Stimulated activated CD4-positive, alpha-beta T cell treated with anti-CD3 and anti-CD28 coated beads, Interleukin-12 subunit alpha, Interleukin-12 subunit beta, amount 100 ng/mL, for 24 hours (primary cell): ENCODE results near the gene APOB.

ENCODE experiments used
- DNase-seq, 2 experiments: peaks; one replicate each; pipeline ENCODE4 v3.0.0-alpha.2; 2020; ENCODE audit warnings: low read depth in 2 of 2

The APOB gene

DNA sequence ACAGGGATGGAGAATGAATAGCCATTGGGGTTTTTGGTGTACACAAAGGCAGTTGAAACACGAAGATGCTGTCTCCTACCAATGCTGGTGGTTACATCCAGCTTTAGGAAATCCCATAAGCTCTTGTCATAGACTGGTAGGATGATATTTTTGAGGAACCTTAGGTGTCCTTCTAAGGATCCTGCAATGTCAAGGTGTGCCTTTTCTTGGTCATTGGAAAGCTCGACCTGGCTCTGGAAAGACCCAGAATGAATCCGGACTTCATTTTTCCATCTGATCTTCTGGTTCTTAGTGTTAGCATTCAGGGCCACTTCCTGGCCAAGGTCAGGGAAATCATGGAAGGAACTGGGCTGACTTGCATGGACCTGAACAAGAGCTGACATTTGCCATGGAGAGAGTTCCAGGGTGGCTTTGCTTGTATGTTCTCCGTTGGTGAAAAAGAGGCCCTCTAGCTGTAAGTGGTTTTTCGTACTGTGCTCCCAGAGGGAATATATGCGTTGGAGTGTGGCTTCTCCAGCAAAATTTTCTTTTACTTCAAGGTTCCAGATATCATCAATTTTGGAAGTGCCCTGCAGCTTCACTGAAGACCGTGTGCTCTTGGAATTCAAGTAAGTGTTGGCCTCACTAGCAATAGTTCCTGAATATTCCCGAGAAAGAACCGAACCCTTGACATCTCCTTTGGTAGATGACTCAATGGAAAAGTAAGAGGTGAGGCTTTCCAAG is 38.0 kb downstream of the APOB start:
- DNase-seq, result no peak

DNA sequence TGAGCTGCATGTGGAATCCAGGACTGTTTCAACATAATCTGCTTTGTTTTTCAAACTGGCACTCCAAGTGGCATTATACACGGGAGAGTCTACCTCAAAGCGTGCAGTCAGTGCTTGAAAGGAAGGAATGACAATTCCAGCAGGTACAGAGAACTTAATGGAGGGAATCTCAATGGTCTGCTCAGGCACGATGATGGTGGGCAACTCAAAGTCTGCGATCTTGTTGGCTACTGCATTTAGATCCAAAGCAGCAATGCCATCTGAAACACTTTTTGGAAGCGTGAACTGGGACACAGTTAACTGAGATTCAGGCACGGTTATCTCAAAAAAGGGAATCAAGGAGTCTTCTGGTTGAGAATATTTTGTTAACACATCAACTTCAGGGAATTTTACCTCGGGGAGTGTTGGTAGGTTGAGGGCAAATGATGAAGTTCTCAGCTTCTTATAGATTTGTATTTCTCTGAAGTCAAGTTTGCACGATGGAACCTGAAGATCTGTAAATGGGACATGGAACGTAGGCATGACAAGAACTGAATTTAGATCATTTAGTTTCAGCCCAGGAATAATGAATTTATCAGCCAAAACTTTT is 38.7 kb downstream of the APOB start:
- no peak for DNase-seq

DNA sequence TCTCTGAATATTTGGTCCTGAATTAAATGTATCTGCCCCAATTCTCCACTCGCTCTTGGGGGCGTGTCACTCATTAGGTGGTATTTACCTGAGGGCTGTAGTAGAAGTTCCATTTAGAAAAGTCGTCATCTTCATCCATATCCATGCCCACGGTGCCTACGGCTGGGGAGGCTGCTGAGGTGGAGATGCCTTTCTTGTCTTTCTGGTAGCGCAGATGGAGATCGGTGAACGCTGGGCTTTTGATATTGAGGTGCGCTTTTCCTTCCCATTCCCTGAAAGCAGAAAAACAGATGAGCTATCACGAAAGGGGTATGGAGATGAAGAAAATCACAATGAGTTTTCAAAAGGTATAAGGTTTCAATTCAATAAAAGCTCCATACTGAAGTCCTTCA is 39.7 kb downstream of the APOB start:
- no peak for DNase-seq

DNA sequence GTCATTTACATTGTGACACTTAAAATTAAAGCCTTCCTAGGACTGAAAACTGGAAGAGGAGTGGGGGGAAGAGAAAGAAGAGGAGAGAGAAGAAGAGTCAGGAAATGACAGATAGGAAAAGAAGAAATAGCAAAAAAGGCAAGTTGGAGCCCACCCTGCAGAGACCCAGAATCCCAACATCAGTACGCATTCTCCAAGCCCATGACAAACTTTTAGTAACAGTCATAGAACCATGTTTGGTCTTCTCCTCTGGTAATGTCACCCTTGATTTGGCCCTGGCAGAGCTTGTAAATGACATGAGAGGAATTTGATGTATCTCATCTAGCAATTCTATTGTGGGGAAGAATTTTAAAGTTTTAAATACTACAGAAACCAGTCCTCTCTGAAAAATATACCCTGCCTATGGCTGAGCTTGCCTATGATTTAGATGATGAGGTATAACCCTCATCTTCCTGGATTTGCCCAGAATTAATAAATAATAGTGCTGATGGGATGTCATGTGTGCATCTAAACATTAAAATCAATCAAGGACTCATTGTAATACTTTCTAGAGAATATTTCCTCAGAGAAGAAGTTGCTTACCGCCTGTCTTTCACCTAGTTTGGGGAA is 40.2 kb downstream of the APOB start:
- DNase-seq, result no peak

DNA sequence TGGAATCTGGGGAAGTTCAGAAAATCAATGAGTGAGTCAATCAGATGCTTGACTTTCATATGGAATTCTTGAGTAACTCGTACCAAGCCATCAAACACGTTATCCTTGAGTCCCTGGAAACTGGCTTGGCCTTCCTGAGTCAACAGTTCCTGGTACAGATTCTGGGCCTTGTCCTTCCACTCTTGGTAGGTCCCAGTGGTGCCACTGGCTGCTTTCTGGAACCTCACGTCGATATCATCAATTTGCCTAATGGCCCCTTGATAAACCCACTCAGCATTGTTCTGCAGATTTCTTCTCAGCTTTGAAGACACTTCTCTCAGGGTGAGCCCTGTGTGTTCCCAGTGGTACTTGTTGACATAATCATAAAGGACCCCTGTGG is 41.1 kb downstream of the APOB start:
- no peak for DNase-seq

DNA sequence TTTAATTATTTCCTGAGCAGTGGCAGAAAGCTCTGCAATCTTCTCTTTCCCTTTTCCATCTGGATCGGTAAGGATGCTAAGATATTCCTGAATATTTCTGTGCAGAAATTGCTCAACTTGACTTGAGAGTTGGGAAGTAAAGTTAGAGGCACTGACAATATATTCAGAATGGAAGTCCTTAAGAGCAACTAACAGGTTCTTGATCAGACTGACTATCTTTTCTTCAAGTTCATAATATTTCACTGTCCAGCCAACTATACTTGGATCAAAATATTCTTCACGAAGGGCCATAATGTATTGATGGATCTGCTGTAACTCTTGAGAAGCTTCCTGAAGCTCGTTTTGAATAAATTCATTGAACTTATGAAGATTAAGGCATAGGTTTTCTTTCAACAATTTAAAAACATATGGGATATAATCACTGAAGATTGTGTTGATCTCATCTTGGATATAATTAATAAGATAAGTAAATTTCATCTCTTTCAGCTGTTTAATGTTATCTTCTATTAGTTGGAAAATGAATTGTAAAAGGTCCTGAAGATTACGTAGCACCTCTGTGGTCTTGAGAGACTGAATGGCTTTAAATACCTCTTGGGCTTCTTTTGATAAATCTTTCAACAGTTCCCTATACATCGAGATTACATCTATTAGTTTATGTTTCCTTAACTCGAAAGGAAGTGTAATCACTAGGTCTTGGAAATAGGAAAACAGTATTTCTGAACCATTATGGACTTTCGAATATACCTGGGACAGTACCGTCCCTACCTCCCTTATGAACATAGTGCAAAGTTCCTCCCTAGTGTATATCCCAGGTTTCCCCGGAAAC is 41.7 kb downstream of the APOB start:
- no peak for DNase-seq

DNA sequence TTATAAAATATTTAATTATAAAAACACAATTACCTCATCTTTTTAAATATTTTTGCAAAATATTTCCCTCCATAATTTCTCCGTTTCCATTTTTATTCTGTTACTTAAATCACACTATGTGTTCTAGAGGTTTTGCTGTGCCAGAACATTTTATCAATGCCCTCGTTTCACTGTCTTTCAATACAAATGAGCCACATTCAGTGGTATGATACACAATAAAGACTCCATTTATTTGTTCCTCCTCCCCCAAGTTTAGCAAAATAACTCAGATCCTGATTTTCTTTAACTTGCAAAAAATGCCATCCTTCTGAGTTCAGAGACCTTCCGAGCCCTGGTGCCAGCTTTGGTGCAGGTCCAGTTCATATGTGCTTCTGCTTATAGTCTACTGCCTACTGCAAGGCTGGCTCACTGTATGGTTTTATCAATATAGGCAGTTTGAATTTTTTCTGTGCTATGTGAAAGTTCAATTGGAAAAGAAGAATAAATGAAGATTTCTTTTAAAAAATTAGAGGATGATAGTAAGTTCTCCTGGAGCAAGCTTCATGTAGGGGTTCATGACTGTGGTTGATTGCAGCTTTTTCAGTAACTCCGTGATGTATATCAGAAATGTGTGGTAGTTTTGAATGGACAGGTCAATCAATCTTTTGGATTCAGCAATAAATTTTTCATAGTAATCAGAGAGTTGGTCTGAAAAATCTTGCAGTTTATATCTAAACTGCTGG is 42.5 kb downstream of the APOB start:
- DNase-seq, result no peak

DNA sequence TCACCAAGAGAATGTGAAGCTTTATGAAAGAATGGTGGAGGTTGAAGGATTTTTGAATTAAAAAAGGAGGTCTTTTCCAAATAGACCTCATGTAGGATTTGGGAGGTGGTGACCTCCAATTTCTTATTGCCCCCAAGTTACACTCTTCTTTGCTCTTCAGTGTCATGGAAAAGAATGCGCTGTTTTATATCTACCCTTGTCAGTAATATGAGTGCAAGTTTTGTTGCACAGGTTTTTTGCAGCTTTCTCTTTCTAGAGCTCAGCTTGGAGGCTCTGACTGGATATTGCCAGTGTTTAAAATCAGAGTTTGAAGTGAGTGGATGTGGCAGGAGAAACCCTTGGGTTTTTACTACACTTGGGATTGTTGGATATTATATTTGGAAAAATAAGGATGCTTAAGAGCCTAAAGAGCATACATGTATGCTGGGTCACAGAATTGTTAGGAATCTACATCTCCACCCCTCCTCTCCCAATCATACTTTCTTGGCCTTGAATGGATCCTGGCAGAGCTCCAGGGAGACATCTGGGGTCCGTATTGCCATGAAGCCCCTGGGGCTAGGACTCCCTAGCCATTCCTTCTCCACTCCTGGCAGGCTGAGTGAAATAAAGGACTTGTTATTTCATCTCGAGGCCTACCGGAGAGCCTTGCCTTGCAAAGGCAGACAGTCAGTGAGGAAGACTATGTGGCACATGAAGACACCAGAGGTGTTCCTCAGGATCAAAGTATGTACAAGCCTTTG is 43.8 kb downstream of the APOB start:
- DNase-seq, result no peak

DNA sequence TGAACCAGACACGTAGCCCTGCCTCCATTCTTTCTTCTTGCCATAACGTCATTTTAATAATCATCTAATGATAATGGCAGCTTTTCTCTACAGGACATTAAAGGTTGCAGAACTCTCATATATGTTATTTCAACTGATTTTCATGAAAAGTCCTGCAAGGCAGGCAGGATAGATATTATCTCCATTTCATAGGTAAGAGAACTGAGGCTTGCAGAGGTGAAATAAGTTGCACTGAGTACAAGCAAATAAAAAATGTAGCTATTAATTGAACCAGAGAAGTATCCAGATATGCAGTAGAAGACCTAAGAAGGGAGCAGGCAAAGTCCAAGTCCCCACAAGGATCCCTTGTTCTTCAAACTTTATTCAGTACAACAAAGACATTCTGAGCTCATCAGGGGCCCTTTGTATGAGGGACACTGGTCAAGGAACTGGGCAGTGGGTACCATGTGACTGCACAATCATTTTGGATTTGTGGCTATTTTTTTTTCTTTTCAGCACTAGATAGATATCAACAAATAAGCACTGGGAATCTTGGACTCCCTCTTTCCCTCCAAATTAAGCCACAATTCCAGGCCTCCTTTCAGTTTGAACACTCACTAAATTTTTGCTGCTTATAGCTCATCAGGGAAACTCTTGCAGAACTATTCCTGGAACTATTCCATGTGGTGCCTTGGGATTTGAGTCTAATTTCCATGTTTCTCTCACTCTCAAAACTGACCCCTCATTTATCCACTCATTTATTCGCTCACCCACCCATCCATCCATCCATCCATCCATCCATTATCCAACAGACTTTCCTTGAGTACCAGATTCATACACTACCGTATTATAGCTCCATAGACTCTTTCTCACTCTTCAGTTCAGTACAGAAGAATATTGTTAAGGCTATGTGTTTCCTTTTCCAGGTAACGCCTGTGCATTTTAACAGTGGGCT is 44.6 kb downstream of the APOB start:
- no peak for DNase-seq

DNA sequence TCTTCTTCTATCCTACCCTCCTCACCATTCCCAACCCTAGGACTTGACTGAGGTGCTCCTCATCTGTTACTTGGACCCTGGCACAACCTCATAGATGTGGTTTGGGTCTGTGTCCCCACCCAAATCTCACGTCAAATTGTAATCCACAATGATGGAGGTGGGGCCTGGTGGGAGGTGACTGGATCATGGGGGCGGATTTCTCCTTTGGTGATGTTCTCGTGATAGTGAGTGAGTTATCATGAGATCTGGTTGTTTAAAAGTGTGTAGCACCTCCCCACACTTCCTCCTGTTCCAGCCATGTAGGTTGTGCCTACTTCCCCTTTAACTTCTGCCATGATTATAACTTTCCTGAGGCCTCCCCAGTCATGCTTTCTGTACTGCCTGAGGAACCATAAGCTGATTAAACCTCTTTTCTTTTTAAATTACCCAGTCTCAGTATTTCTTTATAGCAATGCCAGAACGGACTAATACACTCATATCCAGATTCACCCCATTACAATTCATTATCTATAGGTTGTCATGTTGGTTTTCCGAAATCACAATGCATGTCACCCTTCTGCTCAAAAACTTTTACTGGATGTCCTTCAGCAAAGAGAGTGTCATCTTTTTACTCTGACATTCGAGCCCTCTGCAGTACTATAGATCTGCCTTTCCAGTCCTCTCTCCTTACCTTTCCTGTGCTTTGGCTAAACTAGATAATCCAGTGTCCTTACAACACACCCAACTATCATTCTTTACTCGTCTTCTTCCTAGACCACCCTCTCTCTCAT is 45.7 kb downstream of the APOB start:
- no peak for DNase-seq

DNA sequence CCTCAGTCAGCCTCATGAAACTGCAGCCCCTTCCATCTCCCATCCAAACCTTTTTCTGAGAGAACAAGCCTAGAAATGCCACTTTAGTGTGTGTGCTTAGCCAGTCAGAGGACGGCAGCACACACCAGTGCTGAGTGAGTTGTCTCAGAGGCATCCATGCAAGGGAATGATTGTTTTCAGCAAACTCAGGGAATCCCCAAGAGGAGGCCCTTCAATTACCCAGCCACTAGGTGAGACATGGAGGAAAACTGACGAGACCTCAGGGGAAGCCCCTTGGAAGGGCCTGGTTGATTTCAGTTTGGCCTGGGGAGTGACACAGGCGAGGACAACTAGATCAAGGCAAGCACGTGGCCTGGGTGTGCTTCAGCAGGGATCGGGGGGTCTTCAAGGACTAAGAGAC is 49.7 kb downstream of the APOB start:
- DNase-seq, result no peak

DNA sequence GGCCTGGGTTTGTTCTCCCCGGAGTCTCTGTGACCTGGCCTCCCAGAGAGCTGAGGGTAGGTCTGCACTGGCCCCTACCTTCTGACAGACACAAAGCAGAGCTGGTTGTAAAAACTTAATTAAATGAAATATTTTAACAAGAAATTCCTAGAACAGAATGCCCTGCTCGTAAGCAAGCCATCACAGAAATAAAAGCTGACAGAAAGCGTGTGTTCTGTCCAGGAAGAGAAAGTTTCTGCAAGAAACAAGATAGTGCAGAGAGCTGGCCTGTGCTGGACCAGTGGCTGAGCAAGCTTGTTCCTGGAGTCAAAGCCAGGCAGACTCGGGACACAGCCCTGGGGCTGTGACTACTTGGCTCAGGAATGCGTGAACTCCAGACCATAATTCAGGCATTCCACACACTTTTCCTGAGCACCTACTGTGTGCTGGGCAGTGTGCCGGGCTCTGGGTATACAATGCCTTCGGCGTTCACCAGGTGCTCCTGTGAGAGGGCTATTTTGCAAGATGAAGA is 51.6 kb downstream of the APOB start:
- no peak for DNase-seq

DNA sequence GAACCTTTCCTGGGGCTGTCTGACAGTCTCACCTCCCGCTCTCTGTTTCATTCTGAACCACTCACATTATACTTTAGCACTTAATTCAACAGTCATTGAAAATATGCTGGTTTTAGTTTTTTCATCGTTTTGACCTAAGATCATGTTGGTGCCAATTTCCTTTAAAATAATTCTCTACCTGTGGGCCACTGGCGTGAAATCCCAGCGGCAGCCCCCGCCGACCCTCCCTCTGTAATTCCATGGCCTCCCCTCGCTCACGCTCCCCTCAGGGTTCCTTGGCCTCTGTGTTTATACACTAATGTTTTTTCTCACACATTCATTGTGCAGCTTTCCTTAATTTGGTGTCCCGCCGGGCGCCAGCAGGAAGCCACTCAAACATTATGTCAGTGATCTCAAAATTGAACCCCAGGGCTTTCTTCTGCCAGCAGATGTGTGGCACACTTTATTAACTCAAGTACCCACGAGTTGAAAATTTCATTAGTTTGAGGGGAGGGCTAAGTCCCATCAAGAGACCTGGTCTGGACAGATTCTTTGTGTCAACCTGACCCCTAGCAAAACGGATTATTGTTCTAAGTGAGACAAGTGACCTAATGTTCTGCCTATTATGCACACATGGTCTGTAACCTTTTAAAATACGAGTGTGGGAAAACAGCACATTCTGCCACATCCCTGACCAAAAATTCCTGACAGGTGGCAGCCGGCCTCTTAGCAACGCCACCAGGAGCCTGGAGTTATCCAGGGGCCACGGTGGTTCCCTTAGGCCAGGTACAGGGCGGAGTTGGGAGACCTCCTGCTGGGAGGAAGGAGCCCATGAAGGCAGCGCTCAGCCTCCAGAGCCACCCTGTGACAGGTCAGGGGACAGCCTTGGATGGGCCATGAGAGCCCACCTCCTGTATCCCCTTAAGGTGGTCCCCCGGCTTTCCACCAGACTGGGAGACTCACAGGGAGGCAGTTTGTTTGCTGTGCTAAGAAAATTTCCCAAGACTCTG is 53.1 kb downstream of the APOB start:
- no peak for DNase-seq

DNA sequence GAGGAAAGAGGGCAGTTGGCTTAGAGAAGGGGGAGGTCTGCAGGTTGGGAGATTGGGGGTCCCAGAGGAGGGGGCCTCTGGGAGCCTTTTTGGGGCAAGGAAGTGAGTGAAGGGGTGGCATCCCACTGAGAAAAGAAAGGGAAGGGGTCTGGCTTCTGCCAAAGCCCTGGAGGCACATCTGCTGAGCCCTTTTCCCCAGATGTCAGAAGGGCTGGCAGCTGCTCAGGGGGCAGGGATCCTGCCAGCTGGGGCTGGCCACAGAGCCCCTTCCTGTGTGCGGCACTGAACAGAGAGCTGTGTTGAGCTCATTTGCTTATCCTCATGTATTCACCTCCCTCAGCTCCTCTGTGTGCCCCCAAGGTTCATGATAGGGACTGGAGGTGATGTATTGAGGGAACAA is 54.5 kb downstream of the APOB start:
- DNase-seq, result no peak

DNA sequence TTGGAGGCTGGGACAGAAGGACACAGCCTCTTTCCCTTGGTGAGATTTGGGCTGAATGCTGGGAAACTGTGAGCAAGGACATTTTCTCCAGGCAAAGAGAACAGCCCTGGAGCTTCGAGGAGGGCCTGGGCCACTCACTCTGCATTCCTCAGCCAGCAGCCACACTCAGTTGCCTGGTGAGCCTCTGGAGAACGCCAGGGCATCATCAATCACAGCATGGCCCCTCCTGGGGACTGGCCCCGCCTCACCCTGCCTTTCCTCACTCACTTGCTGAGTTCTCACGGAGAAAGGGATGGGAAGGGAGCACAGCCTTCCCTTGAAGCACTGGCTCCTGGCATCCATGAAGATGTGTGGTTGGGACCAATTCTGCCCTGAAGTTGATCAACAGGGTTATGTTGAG is 55.0 kb downstream of the APOB start:
- no peak for DNase-seq

DNA sequence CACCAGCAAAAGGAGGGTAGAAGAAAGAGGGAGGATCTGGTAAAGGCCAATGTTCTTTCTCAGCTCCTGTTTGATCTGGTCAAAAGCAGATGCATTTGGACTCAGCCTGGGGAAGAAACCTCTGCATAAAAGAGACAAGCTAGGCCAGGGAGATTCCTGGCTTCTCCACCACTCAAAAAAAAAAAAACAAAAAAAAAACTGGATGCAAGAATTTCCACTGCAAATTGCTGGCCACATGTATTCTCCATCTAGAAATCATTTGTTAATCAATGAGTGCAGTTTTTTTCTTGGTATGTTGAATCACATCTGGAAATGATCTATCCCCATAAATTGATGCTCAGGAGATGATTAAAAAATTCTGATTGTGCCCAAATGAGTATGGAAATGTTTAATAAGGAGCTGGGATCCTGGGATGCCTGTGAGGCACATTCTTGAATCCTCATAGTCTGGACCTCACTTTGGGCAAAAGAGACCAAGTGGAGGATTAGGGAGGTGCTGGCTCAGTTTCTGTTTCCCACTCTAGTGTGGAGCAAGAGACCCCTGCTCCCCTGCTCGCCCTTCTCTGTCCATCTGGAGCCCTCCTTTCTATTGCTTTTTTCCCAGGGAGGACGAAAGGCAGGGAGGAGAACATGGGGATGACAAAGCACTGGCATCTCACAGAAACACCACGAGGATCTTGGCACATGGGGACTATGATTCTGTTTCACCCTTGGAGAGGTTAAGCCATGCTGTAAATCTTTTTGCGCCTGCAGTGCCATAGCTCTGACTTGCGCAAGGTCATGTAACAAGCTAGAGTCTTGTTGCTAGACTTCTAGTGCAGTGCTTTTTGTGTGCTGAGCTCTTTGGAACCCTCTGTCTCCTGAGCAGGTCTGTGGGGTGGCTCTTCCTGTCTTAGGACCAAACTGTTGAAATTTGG is 57.6 kb downstream of the APOB start:
- no peak for DNase-seq

DNA sequence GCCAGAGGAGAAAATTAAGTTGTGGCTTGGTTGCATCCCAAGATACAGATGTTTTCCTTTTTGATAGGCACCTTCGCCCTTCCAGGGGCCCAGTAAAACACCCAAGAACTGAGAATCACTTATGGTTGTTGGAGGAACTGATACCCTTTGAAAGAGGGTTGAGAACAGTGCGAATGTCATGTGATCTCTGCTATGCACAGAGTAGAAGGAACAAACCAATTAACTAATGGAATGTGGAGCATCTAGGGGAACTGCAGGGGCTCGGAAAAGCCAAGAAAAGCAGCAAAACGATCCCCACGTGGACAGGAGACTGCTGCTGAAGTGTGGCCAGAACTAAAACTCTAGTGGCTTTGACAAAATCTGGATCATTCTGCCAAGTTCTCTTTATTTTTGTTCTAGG is 58.8 kb downstream of the APOB start:
- DNase-seq, result no peak
